Skeletal muscle cell (primary cell): ENCODE measurements around the gene CLEC14A.

ENCODE experiments used
- DNase-seq: peaks from one replicate; pipeline ENCODE4 v3.0.0-alpha.2; 2010; ENCODE audit warnings: low read depth
- H3K4me3 ChIP-seq: 2 replicates; pipeline ENCODE4 v1.5.1; 2011; ENCODE audit warnings: low read depth, mild to moderate bottlenecking, control low read depth, low read length, moderate library complexity

Gene CLEC14A, protein sequence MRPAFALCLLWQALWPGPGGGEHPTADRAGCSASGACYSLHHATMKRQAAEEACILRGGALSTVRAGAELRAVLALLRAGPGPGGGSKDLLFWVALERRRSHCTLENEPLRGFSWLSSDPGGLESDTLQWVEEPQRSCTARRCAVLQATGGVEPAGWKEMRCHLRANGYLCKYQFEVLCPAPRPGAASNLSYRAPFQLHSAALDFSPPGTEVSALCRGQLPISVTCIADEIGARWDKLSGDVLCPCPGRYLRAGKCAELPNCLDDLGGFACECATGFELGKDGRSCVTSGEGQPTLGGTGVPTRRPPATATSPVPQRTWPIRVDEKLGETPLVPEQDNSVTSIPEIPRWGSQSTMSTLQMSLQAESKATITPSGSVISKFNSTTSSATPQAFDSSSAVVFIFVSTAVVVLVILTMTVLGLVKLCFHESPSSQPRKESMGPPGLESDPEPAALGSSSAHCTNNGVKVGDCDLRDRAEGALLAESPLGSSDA

DNA sequence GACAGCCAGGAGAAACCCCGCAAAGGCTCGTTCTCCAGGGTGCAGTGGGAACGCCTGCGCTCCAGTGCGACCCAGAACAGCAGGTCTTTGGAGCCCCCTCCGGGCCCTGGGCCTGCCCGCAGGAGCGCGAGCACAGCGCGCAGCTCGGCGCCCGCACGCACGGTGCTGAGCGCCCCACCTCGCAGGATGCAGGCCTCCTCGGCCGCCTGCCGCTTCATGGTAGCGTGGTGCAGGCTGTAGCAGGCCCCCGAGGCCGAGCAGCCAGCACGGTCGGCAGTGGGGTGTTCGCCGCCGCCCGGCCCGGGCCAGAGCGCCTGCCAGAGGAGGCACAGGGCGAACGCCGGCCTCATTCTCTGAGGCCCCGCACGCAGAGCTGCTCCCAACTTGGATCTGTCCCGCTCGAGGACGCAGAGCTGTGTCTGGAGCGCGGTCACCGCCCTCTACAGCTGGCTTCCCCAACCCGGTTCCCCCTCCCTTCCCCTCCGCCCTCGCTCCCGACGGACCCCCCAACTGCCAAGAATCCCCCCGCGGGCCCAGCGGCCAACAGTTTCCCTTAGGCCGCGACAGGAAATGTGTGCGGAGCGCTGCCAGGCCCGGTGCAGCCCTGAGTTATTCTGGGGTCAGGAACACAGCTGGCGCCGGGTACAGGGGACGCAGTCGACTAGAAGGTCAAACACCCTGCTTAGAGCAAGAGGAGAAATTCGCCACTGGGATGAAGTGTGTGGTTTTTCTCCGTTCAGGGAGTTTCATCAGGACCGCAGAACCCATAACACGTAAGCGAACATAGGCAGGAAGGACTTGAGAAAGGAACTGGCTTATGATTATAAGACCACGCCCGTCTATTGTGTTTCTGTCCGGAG, at the start of gene CLEC14A:
Gene CLEC14A (minus strand): TSS at position 421 of the 860 bp plus-strand sequence. CDS start 71 bp downstream, at position 350.
- peak within 1 kb of the TSS; percentile 32 for H3K4me3 ChIP-seq
- peak; percentile 48 for DNase-seq

DNA sequence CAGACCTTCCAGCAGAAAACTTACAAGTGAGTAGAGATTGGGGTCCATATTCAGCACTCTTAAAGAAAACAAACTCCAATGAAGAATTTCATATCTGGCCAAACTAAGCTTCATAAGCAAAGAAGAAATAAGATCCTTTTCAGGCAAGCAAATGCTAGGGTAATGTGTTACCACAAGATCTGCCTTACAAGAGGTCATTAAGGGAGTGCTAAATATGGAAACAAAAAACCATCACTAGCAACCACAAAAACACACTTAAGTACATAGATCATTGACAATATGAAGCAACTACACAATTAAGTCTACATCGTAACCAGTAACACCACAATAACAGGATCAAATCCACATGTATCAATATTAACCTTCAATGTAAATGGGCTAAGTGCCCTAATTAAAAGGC, 47.1 kb upstream of the CLEC14A start:
- DNase-seq, result no peak
- no peak overlapping the region for H3K4me3 ChIP-seq

DNA sequence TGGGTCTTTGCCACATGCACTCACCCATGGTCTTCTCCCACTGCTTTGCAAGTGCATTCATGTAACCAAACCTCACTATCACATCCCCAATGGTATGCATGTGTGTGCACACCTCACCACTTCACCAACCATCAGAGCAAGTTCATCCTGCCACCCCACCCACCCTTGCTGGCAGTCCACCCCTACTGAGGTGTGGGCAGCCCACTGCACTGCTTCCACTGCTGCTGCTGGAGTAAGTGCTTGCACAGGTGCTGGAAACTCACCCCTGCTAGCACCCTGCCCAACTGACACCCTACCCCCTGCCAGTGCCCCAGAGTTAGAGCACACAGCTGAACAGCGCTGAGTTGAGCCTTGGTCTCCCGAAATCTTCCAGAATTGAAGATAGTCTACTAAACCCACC, 46.1 kb upstream of the CLEC14A start:
- no peak overlapping the region for H3K4me3 ChIP-seq
- no peak for DNase-seq

DNA sequence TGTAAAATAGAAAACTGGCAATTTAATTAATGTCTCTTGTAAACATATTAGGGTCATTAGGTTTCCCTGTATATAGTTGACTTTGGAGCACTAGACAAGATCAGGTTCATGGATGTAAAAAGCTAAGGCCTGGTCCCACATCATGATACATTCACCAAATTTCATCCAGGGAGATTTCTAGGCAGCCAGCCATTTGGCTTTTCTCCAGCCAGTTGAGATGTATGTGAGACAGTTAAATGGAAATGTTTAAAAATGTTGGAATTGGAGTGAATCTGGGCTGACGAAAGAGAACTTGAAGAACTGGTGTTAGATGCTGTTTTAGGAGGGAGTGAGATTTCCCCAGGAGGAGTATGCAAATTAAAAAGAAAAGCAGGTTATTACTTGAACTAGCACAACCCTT, 41.8 kb upstream of the CLEC14A start:
- H3K4me3 ChIP-seq, result no peak overlapping the region
- DNase-seq, result no peak

DNA sequence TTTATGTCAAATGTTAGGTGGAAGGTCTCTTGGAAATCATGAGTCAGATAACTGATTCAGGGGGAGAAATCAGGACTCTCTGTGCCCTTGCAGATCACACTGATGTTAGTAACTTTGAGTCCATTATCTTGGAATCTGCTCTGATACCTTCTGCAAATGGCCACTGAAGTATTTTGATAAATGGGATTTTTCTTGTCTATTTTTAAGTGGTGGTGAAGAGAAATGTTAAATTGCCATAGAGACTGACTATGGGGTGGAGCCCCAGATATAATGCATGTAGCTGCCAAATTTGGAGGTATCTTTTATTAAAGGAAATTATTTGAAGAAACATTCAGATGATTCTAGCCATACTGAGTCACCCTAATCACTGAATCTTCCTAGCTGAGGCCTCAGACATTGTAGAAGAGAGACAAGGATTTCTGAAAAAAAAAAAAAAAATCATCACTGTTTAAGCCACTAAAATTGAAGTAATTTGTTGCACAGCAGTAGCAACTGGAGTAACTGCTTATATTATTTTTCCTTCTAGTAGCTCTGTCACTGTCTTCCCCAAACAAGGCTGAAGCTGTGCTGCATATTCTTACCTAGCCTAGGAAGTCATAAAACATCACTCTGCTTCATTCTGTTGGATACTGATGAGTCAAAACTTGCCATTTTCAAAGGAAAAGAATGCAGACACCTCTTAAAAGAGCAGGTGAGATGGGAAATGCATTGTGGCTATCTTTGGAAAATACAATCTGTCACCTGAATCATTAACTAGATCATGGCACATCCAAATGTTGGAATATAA, 36.0 kb upstream of the CLEC14A start:
- no peak overlapping the region for H3K4me3 ChIP-seq
- DNase-seq, result no peak

DNA sequence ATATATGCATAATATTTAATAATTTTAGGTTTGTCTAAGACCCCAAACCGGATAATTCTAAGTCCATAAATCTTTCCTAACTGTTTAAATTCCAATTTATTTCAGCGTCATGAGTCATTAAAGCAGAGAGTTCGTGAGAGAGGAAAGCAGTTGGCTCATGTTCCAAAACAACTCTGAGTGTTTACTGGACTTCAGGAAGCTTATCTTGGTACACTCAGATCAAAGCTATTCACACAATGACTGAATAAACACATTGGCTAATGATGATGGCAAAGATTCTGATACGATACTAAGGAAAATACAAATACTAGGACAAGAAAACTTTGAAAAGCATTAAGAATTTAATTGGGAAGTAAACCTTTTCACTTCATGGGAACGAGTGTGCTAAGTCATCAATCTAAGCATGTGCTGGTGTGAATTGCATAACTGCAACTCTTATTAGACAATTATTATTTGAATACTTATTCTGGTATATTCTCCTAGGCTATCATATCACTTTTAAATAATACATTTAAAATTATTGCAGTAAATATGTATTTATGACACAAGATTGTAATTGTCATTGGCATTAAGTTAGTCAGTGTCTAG, 34.8 kb upstream of the CLEC14A start:
- no peak overlapping the region for H3K4me3 ChIP-seq
- peak; percentile 77 for DNase-seq

DNA sequence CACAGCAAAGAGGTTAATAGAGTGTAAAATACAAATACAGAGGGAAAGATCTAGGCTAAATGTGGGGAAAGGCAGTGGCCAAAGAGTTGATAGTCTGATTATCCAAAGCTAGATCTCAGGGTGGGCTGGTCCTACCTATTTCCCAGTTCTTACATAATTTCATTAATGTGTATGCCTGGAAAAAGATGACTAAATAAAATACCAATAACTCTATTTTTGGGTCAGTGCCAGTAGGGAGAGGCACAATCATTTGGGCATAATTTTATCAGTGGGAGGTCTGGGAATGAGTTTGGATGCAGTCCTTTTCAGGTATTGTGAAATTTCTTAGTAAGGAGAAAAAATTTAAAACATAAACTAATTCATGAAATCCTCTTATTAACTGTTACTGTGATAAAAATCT, 30.6 kb upstream of the CLEC14A start:
- DNase-seq, result no peak
- H3K4me3 ChIP-seq, result no peak overlapping the region

DNA sequence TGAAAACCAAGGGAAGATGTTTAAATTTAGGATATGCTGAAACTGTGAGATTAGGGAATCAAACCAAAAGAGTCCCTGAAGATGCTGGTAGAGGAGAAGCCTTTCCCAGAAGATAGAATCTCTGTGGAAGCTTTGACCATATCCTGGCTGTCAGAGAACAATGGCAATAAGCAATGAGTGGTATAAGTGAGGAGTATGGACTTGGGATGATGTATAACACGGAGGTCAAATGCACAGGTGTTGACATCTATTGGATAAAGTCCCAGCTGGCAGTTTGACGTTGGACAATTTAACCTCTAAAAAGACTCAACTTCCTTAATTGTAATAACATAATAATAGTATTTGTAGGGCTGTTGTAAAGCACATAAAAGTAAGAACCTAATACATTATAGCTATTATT, 30.1 kb upstream of the CLEC14A start:
- no peak overlapping the region for H3K4me3 ChIP-seq
- no peak for DNase-seq

DNA sequence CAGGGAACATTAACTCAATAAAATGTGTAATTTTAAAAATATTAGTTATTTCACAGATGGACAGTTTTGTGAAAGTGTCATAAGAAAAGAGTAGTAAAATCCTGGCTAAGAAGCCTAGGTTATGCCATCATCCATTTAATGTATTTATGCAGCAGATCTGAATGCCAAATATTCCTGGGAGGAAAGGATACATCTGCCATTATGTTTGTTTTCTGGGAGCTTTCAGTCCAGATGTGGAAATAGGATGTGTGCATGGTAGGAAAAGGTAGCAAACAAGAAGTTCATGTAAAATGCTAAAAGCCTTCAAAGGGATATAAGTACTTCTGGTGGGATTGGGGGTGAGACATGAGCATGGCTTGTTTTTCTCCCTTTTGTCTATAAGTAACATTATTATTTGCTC, 27.0 kb upstream of the CLEC14A start:
- no peak for DNase-seq
- no peak overlapping the region for H3K4me3 ChIP-seq

DNA sequence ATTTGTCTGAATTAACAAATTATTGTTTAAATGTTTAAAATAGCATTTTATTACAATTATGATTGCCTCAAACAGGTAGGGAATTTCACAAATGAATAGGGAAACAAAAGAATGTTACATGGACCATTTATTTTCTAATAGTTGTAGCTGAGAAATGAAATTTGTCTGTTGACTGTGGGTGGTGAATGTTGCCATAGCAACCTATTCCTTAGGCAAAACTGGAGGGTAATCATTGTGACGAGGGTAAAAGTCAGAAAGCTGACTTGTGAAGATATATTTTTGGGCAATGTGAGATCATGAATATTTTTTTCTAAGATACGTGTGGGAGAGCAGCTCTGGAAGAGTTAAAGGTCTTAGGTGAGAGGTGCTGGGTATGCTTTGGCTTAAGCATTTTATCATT, 24.2 kb upstream of the CLEC14A start:
- DNase-seq, result no peak
- no peak overlapping the region for H3K4me3 ChIP-seq

DNA sequence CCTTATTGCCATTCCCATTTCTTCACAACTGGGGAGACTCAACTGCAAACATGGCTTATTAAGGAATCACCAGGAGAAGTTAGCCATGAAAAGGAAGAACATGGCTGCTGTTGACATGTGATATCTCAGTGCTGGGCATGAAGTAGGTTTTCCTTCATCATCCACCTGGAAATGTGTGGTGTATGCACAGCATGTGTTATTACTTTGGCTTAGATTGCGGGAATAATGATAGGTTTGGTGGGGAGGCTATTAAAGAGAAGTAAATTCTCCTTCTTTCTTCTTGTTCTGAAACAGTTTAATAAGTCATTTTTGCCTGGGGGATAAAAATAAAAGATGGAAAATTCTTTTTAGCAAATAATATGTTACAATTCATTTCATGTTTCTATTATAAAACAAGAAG, 23.7 kb upstream of the CLEC14A start:
- DNase-seq, result no peak
- H3K4me3 ChIP-seq, result no peak overlapping the region

DNA sequence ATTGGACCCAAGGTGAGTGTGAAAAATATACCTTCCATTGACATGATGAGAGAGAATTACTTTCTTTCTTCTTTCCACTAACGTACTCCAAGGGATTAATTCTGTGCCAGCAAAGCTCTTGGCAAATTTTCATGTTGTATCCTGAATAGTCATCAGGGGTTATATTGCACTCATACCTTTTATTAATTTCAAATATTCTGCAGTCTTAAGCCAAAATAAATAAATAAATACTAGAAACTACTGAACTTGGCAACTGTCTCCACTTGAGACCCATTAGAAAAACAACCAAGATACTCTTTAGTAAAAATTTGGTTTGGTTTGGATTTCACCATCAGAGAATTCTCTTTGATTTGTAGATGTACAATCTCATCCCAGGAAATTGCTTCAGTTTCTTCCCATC, 22.1 kb upstream of the CLEC14A start:
- DNase-seq, result no peak
- H3K4me3 ChIP-seq, result no peak overlapping the region

DNA sequence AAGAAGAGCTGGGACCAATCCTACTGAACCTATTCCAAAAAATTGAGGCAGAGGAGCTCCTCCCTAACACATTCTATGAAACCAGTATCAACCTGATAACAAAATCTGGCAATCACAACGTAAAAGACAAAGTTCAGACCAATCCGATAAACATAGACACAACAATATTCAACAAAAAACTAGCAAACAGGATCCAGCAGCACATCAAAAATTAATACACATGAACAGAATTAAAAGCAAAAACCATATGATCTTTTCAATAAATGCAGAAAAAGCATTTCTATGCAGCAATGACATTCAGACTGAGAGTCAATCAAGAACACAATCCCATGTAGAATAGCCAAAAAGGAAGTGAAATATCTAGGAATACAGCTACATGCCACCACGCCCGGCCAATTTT, 7.0 kb upstream of the CLEC14A start:
- DNase-seq, result no peak
- no peak overlapping the region for H3K4me3 ChIP-seq

DNA sequence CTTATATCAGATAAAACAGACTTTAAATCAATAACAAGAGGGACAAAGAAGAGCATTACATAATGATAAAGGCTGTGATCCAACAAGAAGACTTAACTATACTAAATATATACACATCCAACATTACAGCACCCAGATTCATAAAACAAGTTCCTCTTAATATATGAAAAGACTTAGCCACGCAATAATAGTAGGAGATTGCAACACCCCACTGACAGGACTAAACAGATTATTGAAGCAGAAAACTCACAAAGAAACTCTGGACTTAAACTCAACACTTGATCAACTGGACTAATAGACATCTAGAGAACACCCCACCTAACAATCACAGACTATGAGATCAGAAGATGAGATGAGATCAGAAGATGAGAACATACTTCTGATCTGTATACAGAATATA, 5.7 kb upstream of the CLEC14A start:
- no peak overlapping the region for H3K4me3 ChIP-seq
- no peak for DNase-seq

DNA sequence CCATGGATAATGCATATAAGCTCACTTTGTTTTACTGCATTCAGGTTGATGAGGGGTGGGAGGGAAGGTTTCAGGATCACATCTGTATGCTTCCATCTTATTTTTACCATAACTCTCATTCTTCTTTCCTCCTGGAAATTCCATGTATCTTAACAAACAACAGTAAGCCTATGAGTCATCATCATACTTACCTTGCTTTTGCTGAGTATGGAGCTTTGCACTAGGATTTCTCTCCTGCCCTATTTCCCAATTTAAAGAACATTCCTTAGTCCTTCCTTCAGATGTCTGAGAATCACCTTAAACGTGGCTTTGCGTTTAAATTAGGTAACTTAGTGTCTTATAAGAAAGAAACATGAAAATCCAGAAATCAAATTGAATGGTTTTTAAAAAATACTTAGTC, 1.6 kb upstream of the CLEC14A start:
- H3K4me3 ChIP-seq, result no peak overlapping the region
- no peak for DNase-seq

DNA sequence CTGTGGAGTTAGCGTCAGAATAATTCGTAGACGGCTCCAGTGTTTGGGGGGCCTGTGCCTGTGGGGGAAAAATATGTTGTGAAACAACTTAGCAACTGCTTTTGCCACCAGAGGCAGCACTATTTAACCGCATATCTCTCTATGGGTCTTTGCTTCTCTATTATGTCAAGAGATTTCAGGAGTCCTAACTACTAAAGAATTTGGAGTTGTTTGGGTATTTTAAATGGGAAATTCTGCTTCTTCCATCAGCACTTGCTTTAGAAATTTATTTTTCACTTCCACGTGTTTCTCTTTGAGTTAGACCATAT, 594 bp upstream of the CLEC14A start:
- no peak overlapping the region for H3K4me3 ChIP-seq

DNA sequence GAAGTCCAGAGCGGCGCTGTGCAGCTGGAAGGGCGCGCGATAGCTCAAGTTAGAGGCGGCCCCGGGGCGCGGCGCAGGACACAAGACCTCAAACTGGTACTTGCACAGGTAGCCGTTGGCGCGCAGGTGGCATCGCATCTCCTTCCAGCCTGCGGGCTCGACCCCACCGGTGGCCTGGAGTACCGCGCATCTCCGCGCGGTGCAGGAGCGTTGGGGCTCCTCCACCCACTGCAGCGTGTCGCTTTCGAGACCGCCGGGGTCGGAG, 553 bp downstream of the CLEC14A start:
- no peak for DNase-seq
- peak overlapping the region; percentile 32 for H3K4me3 ChIP-seq

More for the DNA sequence above, 594 bp upstream of the CLEC14A start:
- DNase-seq, result no peak

DNA sequence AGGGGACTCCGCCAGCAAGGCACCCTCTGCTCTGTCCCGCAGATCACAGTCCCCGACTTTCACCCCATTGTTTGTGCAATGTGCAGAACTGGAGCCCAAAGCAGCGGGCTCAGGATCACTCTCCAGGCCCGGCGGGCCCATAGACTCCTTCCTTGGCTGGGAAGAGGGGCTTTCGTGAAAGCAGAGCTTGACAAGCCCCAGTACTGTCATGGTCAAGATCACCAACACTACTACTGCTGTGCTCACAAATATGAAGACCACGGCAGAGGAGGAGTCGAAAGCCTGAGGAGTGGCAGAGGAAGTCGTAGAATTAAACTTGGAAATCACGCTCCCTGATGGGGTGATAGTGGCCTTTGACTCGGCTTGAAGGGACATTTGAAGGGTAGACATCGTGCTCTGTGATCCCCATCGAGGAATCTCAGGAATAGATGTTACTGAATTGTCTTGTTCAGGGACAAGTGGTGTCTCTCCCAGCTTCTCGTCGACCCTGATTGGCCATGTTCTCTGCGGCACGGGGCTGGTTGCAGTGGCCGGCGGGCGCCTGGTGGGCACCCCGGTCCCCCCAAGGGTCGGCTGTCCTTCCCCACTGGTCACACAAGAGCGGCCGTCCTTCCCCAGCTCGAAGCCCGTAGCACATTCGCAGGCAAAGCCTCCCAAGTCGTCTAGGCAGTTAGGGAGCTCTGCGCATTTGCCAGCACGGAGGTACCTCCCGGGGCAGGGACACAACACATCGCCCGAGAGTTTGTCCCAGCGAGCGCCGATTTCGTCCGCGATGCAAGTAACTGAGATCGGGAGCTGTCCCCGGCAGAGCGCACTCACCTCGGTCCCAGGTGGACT, 1.1 kb downstream of the CLEC14A start:
- no peak for DNase-seq
- peak overlapping the region; percentile 32 for H3K4me3 ChIP-seq

DNA sequence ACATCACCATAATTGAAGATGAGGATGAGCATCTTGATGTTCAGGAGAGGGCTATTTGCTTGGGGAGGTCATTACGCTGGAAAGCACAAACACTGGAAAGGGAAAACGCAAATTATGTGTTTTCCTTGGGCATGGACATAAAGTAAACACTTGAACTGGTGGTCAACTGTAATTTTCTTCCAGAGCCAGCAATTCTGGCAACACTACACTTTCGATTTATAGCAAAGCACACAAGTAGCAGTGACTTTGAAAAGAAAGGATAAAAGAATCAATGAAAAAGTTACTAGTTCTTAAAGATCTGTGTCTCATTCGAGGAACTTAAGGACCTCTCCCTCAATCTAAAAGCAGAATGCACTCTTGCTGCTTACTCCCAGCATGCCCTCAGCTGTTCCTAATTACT, 2.2 kb downstream of the CLEC14A start:
- H3K4me3 ChIP-seq, result peak overlapping the region; percentile 5
- DNase-seq, result no peak
